ENCODE measurements around the gene RGL4. TPM values are rescaled to one million over a fixed set of nuclear protein-coding genes. Genes with fewer than 3 reads are reported as not detected.
"Not testable (repeated sequence)": the region's sequence is repeated elsewhere in the genome, so short reads cannot be mapped to it uniquely, and the experiment has no call there.

Gene RGL4
- not detected for total RNA-seq
- long read RNA-seq: 0 reads

- intact Hi-C loops (cut with DNase I): no loop called here
- peak; percentile 32 for DNase-seq (ENCODE audit: missing footprints)
- no peak for ATAC-seq
These were observed at the start of gene RGL4 for GRCh38 chr22:23690713-23691112. TSS of gene RGL4 (plus strand) at chr22:23691013. CDS start at chr22:23692031, 1,018 bp downstream.

- intact Hi-C loops (cut with DNase I); DNase-seq (ENCODE audit: missing footprints); ATAC-seq: not testable (repeated sequence)
These were observed 44.3 kb upstream of the RGL4 start for GRCh38 chr22:23646526-23646925.

- ATAC-seq: peak; percentile 13
- no peak for DNase-seq (ENCODE audit: missing footprints)
- intact Hi-C loops (cut with DNase I): no loop called here
These were observed 41.7 kb upstream of the RGL4 start for GRCh38 chr22:23649071-23649501.

GRCh38 chr22:23651676-23652075 lies 39.1 kb upstream of the RGL4 start:
- no peak for DNase-seq (ENCODE audit: missing footprints)
- no peak for ATAC-seq
- intact Hi-C loops (cut with DNase I): no loop called here

GRCh38 chr22:23652286-23652685 lies 38.5 kb upstream of the RGL4 start:
- ATAC-seq: peak; percentile 10
- intact Hi-C loops (cut with DNase I): no loop called here
- no peak for DNase-seq (ENCODE audit: missing footprints)

GRCh38 chr22:23652711-23653110 lies 38.1 kb upstream of the RGL4 start:
- intact Hi-C loops (cut with DNase I): no loop called here
- DNase-seq (ENCODE audit: missing footprints) (no peak), ATAC-seq (no peak)

GRCh38 chr22:23655891-23656475 lies 34.8 kb upstream of the RGL4 start:
- DNase-seq (ENCODE audit: missing footprints) (no peak), ATAC-seq (no peak)
- intact Hi-C loops (cut with DNase I): no loop called here

- DNase-seq (ENCODE audit: missing footprints) (no peak), ATAC-seq (no peak)
- intact Hi-C loops (cut with DNase I): no loop called here
These were observed 33.1 kb upstream of the RGL4 start for GRCh38 chr22:23657727-23658126.

- ATAC-seq; intact Hi-C loops (cut with DNase I); DNase-seq (ENCODE audit: missing footprints): not testable (repeated sequence)
These were observed 30.4 kb upstream of the RGL4 start for GRCh38 chr22:23660381-23660780.

- intact Hi-C loops (cut with DNase I): no loop called here
These were observed 20.2 kb upstream of the RGL4 start for GRCh38 chr22:23670378-23671295.

GRCh38 chr22:23671387-23671786 lies 19.4 kb upstream of the RGL4 start:
- DNase-seq (ENCODE audit: missing footprints); intact Hi-C loops (cut with DNase I): not testable (repeated sequence)
- ATAC-seq: peak; percentile 46

More at GRCh38 chr22:23670378-23671295, 20.2 kb upstream of the RGL4 start:
- ATAC-seq (peak; percentile 7), DNase-seq (ENCODE audit: missing footprints) (peak; percentile 18)

- peak; percentile 20 for DNase-seq (ENCODE audit: missing footprints)
- ATAC-seq; intact Hi-C loops (cut with DNase I): not testable (repeated sequence)
These were observed 18.3 kb upstream of the RGL4 start for GRCh38 chr22:23672307-23673049.

- DNase-seq (ENCODE audit: missing footprints) (peak; percentile 58), ATAC-seq (no peak)
- intact Hi-C loops (cut with DNase I): no loop called here
These were observed 17.7 kb upstream of the RGL4 start for GRCh38 chr22:23673050-23673620.

- intact Hi-C loops (cut with DNase I): no loop called here
- DNase-seq (ENCODE audit: missing footprints) (peak; percentile 32), ATAC-seq (no peak)
These were observed 16.8 kb upstream of the RGL4 start for GRCh38 chr22:23673826-23674690.

- ATAC-seq; intact Hi-C loops (cut with DNase I): not testable (repeated sequence)
- DNase-seq (ENCODE audit: missing footprints): peak; percentile 11
These were observed 15.8 kb upstream of the RGL4 start for GRCh38 chr22:23674886-23675501.

GRCh38 chr22:23675502-23676415 lies 15.1 kb upstream of the RGL4 start:
- intact Hi-C loops (cut with DNase I): no loop called here
- DNase-seq (ENCODE audit: missing footprints) (peak; percentile 78), ATAC-seq (no peak)
